Endothelial cell of coronary artery (primary cell): ENCODE results near the gene SERPINH1. TPM values are rescaled to one million over a fixed set of nuclear protein-coding genes. Genes with fewer than 3 reads are reported as not detected.

ENCODE experiments used
- total RNA-seq: library from RNA; depleted of rRNA; stranded (reverse); fragments of >200 nt; gene quantifications from 2 replicates; pipeline ENCODE4 v1.2.3, GENCODE V29; 2014

SERPINH1 gene
- 477 and 804 TPM in 2 replicates for total RNA-seq

GRCh38 chr11:75562048-75562835 lies at the start of gene SERPINH1:
Gene SERPINH1, plus strand, starts transcription at chr11:75562253. Its CDS starts 4,097 bp downstream, at chr11:75566350.

GRCh38 chr11:75525433-75526191 lies 36.4 kb upstream of the SERPINH1 start, which contains the start of gene GDPD5:
Gene GDPD5, minus strand, starts transcription at chr11:75525941. Its CDS starts 48,206 bp downstream, at chr11:75477735.

Other genes starting within 250 kb of the SERPINH1 start
- gene ARRB1, start 210.6 kb upstream of the SERPINH1 start, total RNA-seq: 76.3 and 161 TPM in 2 replicates
- 4,193 and 4,520 TPM in 2 replicates for gene RPS3, start 162.7 kb upstream of the SERPINH1 start, total RNA-seq
- gene KLHL35, start 129.1 kb upstream of the SERPINH1 start, total RNA-seq: 3.2 and 4.9 TPM in 2 replicates
- gene GDPD5, start 36.3 kb upstream of the SERPINH1 start, total RNA-seq: 22.8 and 31.3 TPM in 2 replicates
- gene MAP6, start 106.8 kb downstream of the SERPINH1 start, total RNA-seq: 0.27 and 0.38 TPM in 2 replicates
- gene MOGAT2, start 155.6 kb downstream of the SERPINH1 start, total RNA-seq: not detected in 2 replicates
- gene DGAT2, start 206.5 kb downstream of the SERPINH1 start, total RNA-seq: 1.5 and 3.1 TPM in 2 replicates